Activated T-cell treated with anti-CD3 and anti-CD28 coated beads for 1 hour (primary cell): ENCODE results near the gene C1orf53.

Experiments
- DNase-seq: peaks from one replicate; pipeline ENCODE4 v3.0.0-alpha.2; 2020; ENCODE audit warnings: low read depth

The C1orf53 gene

GRCh38 chr1:197908716-197909220 lies 6.3 kb downstream of the C1orf53 start:
- DNase-seq = no peak

GRCh38 chr1:197909384-197909783 lies 7.0 kb downstream of the C1orf53 start:
- DNase-seq = no peak

- DNase-seq = no peak
Measured at GRCh38 chr1:197910120-197910991, 7.9 kb downstream of the C1orf53 start.

- no peak for DNase-seq
Measured at GRCh38 chr1:197911111-197911856, 8.9 kb downstream of the C1orf53 start.

- no peak for DNase-seq
Measured at GRCh38 chr1:197911857-197912696, 9.6 kb downstream of the C1orf53 start.

- DNase-seq = no peak
Measured at GRCh38 chr1:197912739-197913494, 10.5 kb downstream of the C1orf53 start.

- DNase-seq = no peak
Measured at GRCh38 chr1:197913495-197914276, 11.3 kb downstream of the C1orf53 start.

GRCh38 chr1:197914510-197914909 lies 12.1 kb downstream of the C1orf53 start:
- DNase-seq = no peak

GRCh38 chr1:197915260-197915861 lies 12.9 kb downstream of the C1orf53 start:
- no peak for DNase-seq

- DNase-seq = no peak
Measured at GRCh38 chr1:197915862-197916499, 13.6 kb downstream of the C1orf53 start.

- no peak for DNase-seq
Measured at GRCh38 chr1:197916500-197916983, 14.1 kb downstream of the C1orf53 start.

GRCh38 chr1:197917805-197918651 lies 15.6 kb downstream of the C1orf53 start:
- no peak for DNase-seq

- no peak for DNase-seq
Measured at GRCh38 chr1:197918807-197919345, 16.4 kb downstream of the C1orf53 start.

- DNase-seq = no peak
Measured at GRCh38 chr1:197919346-197920066, 17.1 kb downstream of the C1orf53 start.

- no peak for DNase-seq
Measured at GRCh38 chr1:197920067-197920396, 17.6 kb downstream of the C1orf53 start.

- no peak for DNase-seq
Measured at GRCh38 chr1:197920414-197921117, 18.1 kb downstream of the C1orf53 start.
